Left colon (tissue), 2 donors: Measurements from ENCODE around the gene RNF150. TPM values are rescaled to one million over a fixed set of nuclear protein-coding genes. Genes with fewer than 3 reads are reported as not detected.

Source experiments
- ATAC-seq: fragments of 200-7000 bp; cut with Tn5 transposase; one replicate; pipeline ENCODE4 v1.9.1; 2020; ENCODE audit warnings: mild to moderate bottlenecking, moderate library complexity
- DNase-seq, 2 donors: peaks; one replicate each; pipeline ENCODE4 v3.0.0-alpha.2; 2020
- intact Hi-C, 2 donors: fragments of 100-400 bp; cut with DNase I in 1 of 2; cut with micrococcal nuclease in 1 of 2; formaldehyde crosslinking; loops; one replicate each; pipeline versions ENCODE4 v1.11.2 to v1.14.0; 2022; cut with DNase I, micrococcal nuclease
- total RNA-seq, 2 donors: library from RNA; stranded (reverse); fragmentation: NEBNext Ultra II Directional; extraction: Animal tissue kit (Norgen Biotek cat#: 25700); gene quantifications; one replicate each; pipeline ENCODE4 v1.2.1, GENCODE V29; 2021
- donor health status: DM: no; HTN: no; CAD: no.
- donor health status: DM: yes; HTN: yes; CAD: no.

Gene RNF150
- total RNA-seq, 2 donors from 2014 or later: 0.70 to 9.9 TPM

DNA sequence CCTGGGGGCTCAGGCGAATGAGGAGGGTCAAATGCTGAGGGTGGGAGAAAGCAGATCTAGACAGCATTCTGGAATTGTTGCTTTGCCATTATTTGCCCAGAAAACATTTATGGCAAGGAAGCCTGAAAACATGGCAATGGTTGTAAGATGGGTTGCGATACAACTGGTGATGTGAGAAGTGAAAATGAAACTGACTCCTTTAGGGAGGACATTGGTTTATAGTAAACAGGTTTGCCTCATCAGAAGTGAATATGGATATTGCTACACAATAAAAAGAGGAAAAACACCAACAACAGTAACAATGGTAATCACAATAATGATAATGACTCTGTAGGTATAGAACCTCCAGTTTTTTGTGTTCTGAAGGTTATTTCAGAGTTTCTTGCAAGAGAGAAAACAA lies 270.1 kb downstream of the RNF150 start:
- no peak for DNase-seq
- ATAC-seq: no peak
- intact Hi-C loops: no loop called here

DNA sequence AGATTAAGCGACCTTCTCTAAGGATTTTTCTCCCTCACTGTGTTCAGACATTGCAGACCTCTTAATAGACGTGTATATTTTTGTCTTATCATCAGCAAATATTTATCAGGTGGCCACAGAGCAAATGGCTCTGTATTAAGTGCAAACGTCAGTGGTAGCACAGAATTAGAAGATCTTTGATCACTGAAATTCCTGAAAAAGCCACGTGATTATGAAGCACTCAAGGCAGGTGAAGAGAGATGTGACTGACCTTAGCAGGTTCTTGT lies 271.2 kb downstream of the RNF150 start:
- ATAC-seq (no peak), DNase-seq (no peak)
- intact Hi-C loops: no loop called here

DNA sequence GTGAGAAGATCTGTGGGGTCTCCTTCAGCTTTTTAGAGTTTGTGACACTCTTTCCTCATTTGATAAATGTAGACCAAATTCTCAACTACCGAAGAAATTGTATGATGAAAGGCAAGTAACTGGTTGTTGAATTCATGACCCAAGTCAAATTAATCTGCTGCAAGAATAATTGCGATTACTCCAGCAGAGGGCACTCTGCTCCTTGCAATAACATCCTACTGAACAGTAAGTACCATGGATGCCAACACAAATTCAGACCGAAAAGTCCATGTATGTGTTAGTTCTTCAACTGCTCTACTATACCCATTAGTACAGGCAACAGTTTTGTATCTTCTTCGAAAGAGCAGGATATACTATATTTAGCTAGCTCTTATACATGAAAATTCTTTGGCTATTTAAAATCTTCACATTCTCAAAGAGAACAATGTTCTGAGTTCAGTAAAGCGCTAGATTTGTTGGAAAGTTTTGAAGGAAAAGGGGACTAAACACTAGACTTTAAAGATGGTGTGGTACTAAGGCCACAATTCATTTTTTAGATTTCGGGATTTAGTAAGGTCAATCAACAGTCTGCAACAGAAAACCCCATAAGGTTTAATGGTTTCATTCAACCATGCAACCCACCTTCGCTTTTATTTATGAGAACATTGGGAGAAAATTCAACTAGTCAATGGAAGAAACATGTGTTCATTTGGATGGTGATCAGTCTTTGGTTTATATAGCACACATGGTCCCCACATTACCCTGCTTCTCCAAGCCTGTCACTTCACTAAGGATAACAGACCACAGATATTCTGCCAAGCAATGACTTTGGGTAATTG lies 271.7 kb downstream of the RNF150 start:
- intact Hi-C loops: loop anchor here in 1 of 2 donors (2.0 kb wide), 1 partner anchor 273 kb away; no protein-coding TSS in a partner anchor
- peak; percentile 39 to 59 for DNase-seq
- ATAC-seq: peak; percentile 49

DNA sequence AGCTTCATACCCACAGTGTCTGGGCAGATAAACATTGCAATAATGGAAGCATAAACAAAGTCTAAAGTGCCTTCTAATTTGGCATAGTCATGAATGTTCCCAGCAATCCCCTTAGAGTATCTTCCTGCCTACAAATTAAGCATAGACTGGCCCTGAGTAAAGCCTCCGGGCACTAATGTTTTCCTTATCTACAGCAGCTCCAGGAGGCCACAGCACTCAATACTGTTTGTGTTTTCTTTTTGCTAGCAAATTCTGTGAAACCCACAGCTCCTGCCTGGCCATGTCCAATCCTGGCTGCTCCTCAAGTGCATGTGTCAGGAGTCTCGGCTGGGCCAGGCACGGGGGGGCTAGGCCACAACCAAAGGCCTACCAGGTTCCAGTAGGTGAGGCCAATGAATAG lies 274.4 kb downstream of the RNF150 start:
- ATAC-seq (no peak), DNase-seq (no peak)
- intact Hi-C loops: loop anchor here in 1 of 2 donors (10.0 kb wide), 1 partner anchor 214 kb away; no protein-coding TSS in a partner anchor

DNA sequence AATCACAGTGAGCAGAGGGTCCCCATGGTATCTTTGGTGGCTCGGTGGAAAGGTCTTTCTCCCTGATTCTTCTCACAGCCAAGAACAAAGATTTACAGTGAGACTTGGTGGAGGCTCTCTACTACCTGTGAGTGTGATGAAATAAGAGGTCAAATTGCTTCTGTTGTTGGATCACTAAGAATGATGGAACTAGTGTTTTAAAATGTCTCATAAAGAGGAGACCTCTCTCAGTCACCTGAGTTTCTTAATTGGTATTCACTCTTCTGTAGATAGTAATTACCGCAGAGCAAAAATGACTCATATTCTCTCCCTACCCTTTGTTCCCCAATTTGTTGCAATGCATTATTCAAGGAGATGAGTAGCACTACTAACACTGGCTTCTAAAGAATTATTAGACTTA lies 276.2 kb downstream of the RNF150 start:
- intact Hi-C loops: loop anchor here in 1 of 2 donors (10.0 kb wide), 1 partner anchor 212 kb away; no protein-coding TSS in a partner anchor
- DNase-seq: no peak
- no peak for ATAC-seq

DNA sequence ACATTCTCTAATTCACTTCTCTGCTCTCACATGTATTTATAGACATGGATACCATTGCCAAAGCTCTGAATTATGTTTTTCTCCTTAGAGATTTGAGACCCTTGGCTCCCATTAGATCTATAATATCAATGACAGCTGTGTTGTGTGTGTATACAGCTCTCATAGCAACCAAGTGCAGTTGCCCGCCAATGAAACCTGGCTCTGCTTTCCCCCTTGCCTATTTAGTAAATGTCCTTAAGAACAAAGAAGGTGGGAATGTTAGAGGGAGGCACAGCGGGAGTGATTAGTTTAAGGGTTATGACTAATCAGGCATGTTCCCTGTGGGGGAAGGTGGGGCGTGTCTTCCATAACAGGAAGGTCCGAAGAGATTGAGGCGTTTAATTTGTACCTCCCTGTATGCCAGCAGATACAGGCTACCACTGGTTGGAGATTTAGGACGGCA lies 276.6 kb downstream of the RNF150 start:
- intact Hi-C loops: loop anchor here in 1 of 2 donors (10.0 kb wide), 1 partner anchor 212 kb away; no protein-coding TSS in a partner anchor
- ATAC-seq (no peak), DNase-seq (no peak)

DNA sequence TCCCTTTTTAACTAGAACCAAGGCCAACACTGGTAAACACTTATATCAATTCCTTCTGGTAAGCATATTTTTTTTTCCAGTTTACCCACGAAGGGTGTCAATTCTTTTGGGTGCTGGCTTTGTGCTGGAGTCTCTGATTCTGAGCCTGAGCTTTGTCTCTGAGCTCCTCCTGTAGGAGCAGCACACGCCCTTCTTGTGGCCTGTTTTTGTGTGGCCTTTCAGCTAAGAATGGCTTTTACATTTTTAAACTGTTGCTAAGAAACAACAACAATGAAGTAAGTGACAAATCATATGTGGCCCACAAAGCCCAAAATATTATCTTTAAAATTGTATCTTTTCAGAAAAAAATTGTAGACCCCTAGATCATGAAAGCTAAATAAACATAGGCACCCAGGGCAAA lies 279.1 kb downstream of the RNF150 start:
- DNase-seq (no peak), ATAC-seq (no peak)
- intact Hi-C loops: loop anchor here in 1 of 2 donors (5.0 to 10.0 kb wide), 2 partner anchors 209 to 492 kb away; no protein-coding TSS in a partner anchor

DNA sequence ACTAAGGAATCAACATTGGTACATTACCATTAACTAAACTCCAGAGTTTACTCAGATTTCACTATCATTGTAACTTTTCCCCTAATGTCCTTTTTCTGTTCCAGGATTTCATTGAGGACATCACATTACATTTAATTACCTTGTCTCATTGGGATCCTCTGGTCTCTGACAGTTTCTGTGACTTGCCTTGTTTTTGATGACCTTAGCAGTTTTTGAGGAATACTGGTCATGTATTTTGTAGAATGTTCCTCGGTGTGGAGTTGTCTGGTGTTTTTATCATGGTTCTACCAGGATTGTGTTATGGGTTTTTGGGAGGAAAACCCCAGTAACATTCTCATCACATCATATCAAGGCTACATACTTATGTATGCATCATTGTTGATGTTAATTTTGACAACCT lies 281.5 kb downstream of the RNF150 start:
- DNase-seq (no peak), ATAC-seq (no peak)
- intact Hi-C loops: loop anchor here in 1 of 2 donors (5.0 to 10.0 kb wide), 2 partner anchors 207 to 490 kb away; no protein-coding TSS in a partner anchor

DNA sequence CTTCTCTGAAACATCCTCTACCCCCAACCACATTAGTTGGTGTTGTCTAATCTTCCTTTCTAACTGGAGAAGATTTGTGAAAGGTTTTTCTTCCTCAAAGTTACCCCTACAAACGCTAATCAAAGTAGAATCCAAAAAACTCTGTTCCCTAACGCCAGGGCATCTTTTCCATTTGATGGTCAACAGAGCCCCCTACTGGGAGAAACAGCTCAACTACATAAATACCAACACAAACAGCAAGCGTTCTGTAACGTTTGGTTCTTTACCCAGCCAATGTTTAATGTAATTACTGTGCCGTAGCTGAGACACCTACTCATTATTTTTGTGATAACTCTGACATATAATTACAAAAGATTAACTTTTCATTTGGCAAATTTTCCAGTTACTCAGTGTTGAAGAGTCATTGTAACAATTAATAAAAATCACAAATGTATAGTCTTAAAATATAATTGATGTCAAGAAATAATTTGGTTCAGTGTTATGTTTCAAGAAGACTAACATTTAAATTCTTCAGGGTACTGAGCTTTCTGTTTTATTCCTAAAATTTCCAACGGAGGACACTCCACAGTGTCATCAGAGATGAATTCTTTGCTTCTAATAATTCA lies 282.1 kb downstream of the RNF150 start:
- intact Hi-C loops: loop anchor here in 1 of 2 donors (5.0 to 10.0 kb wide), 2 partner anchors 206 to 489 kb away; no protein-coding TSS in a partner anchor
- peak in 1 of 2 donors; percentile 25 for DNase-seq
- peak; percentile 72 for ATAC-seq

DNA sequence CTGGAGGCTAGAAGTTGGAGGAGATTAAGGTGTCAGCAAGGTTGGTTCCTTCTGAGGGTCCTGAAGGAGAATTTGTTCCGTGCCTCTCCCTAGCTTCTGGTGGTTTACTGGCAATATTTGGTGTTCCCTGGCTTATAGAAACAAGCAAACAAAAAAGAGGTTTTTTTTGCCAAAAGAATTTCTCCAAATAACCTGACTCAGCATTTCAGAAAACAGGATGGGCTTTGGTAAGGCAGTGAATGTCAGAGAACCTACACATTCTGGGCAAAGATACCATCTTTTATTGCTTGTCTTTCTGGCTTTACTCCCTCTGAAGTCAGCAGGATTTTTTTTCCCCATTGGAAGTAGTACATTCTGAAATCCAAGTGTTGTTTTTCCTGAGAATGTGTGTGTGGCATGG lies 283.7 kb downstream of the RNF150 start:
- ATAC-seq: no peak

DNA sequence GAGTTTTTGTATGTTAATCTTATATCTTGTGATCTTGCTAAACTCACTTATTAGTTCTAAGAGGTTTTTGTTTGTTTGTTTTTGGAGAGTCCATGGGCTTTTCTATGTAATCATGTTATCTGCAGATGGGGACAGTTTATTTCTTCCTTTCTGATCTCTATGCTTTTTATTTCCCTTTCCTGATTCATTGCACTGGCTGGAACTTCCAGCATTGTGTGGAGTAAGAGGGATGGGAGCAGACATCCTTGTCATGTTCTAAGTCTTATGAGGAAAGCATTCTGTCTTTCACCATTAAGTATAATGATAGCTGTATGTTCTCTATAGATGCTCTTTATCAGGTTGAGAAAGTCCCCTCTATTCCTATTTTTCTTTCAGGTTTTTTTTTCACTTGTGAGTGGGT lies 286.5 kb downstream of the RNF150 start:
- ATAC-seq: no peak
- DNase-seq: no peak
- intact Hi-C loops: no loop called here

More for the DNA sequence above, 283.7 kb downstream of the RNF150 start:
- no peak for DNase-seq
- intact Hi-C loops: no loop called here

DNA sequence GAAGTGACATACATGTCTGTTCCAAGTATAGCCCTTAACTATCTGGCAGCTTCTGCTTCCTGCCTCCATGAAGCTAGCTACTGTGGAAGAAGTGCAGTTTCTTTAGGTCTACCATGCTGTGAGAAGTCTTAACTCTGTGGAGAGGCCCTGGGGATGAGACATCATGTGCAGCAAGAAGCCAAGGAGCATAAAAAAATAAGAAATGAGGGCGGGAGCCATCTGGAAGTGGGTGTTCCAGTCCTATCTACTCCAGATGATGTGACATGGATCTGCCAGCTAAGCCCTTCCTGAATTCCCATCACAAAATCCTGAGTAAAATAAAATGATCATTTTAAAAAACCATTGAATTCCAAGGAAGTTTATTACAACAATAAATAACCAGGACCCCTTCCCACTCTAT lies 289.2 kb downstream of the RNF150 start:
- intact Hi-C loops: no loop called here
- DNase-seq (no peak), ATAC-seq (no peak)

DNA sequence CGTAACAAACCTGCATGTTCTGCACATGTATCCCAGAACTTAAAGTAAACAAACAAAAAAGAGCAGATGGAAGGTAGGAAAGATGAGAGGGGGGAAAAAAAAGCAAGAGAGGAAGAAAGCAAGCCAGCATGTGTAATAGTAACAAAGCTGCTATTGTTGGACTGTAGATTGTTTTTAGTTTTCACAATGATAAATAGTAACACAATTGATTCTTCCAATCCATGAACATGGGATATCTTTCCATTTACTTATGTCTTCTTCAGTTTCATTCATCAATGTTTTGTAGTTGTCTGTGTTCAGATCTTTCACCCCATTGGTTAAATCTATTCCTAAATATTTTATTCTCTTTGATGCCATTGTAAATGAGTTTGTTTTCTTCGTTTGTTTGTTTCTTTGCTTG lies 292.1 kb downstream of the RNF150 start:
- intact Hi-C loops: no loop called here
- ATAC-seq: no peak
- DNase-seq: no peak

DNA sequence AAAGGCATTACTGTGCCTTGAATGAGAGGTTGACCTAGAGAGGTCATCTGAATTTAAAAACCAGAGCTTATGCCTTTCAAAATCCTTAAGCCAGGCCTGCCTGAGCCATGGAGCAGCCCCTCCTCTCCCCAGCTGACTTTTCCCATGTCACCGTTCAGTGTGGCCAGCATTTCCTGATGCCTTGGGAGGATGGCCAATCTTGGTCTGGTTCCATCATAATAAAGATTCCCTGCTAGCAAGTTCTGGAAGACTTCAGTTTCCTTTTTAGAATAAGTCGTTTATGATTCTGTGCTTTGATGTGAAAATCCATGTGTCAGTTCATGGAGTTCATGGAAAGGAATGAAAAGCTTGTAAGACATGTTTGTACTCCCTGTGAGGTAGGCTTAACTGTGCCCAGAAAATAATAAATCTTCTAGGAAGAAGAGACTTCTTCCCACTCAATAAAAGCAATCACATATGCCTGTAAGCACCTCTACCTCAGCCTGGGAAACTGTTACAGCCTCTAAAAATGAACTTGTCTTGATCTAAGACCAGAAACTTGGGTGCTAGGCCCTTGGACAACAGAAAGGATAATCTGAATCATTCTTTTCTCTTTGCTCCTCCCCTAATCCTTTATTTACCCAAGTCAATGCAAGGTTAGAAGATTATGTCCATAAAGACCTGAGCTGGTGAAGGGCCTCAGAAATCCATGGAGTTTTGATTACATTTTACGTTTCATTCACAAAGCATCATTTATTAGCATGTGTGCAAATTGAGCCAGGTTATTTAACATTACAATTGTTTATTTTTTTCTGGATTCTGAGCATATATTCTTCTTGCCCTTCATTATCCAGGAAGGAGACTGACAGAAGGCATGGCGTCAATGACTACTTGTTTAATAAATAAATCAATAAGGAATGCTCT lies 293.1 kb downstream of the RNF150 start:
- intact Hi-C loops: no loop called here
- DNase-seq (no peak), ATAC-seq (no peak)

DNA sequence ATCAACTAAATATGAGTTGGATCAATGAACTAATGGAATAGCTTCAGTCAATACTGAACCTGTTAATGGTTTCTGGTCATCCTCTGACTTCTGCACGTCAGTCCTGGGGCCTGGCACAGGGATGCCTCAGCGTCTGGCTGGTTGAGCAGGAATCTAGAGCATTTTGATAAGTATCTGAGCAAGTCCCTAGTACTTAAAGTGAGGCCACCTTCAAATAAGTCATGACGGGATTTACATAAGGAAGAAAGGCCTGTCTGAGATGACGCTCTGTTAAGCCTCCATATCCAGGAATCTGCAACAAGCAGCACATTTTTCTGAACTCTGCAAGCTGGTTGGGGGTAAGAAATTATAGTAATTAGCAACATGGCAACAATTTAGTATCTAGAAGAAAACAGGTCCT lies 293.9 kb downstream of the RNF150 start:
- ATAC-seq: no peak
- intact Hi-C loops: no loop called here
- no peak for DNase-seq

DNA sequence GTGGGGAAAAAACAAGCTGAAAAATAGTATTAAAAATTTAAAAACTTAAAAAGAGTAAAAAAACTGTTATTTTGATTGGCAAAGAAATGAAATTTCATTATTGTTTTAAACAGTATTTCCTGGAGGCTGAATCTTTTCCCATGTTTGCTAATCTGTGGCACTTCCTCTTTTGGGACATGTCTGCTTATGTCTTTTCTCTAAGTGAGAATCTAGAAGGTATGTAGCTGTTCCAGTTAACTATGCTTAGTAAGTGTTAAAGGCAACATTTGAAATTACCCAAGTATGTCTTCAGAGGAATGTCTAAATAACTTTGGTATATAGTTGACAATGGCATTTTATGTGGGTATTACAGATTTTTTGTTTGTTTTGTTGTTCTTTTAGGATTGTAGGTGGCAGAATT lies 295.5 kb downstream of the RNF150 start:
- DNase-seq (no peak), ATAC-seq (no peak)
- intact Hi-C loops: no loop called here

DNA sequence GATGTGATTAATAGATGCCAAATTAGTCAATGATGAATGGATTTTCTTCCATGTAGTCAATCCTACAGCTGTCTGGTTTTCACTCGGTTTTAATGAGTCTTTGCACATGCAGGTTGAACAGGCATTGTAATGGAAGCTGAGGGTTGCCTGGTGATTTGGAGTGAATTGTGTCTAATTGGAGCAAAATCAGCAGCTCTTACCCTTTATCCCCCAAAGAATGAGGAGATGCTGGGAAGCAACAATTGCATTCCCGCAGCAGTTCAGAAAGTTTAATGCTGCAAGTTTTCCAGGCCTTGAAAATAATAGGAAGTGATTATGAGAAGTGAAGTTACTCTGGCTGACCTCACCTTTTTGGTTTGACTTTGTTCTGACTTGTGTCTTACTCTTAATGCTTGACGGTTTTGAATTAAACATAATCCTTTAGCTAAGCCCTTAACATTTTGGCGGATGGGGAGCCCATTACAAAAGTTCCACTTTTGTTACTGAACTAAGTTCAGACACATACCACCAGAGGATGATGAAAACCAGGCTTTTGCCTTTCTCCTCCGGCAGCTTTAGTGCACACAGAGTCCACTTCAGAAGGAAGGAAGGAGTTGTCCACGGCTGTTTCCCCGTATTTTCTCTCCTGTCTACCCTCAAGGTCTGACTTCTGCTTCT lies 298.3 kb downstream of the RNF150 start:
- ATAC-seq (no peak), DNase-seq (no peak)
- intact Hi-C loops: no loop called here

DNA sequence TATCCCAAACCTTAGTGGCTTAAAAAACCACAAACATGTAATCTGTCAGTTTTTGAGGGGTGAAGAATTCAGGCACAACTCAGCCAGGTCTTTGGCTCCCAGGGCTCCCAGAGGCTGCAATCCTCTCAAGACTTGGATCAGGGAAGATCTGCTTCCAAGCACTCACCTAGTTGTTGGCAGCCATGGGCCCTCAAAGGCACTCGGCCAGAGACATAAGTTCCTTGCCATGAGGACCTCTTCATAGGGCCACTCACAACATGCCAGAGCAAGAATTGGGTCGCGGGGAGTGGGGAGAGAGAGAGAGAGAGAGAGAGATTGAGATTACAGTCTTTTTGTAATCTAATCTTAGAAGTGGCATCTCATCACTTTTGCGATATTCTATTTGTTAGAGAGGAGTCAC lies 300.0 kb downstream of the RNF150 start:
- ATAC-seq: no peak
- no peak for DNase-seq
- intact Hi-C loops: no loop called here

DNA sequence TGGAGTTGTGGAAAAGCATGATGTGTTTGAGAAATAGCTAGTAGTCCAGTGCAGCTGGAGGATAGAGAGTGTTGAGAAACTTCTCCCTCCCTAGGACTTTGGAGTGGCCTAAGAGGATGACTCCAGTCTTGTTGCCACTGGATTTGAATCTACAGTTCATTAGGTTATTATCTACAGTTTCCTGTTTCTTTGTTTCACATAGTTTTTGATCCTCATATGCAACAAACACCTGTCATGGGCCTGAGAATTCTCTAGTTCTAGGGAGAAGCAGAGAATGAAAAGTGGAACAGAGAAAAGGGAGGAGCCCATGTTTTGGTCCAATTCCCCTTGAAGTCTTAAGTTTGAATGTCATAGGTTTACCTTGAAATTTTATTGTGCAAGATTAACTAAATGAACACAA lies 303.4 kb downstream of the RNF150 start:
- DNase-seq (no peak), ATAC-seq (no peak)
- intact Hi-C loops: no loop called here
